Thoracic aorta endothelial cell (primary cell): ENCODE data around the gene ZNF32. TPM values are rescaled to one million over a fixed set of nuclear protein-coding genes. Genes with fewer than 3 reads are reported as not detected.

Experiments
- total RNA-seq: library from RNA; depleted of rRNA; stranded (reverse); fragments of >200 nt; gene quantifications from 2 replicates; pipeline ENCODE4 v1.2.3, GENCODE V29; 2012

Gene ZNF32
- total RNA-seq = 10.5 and 15.0 TPM in 2 replicates

DNA sequence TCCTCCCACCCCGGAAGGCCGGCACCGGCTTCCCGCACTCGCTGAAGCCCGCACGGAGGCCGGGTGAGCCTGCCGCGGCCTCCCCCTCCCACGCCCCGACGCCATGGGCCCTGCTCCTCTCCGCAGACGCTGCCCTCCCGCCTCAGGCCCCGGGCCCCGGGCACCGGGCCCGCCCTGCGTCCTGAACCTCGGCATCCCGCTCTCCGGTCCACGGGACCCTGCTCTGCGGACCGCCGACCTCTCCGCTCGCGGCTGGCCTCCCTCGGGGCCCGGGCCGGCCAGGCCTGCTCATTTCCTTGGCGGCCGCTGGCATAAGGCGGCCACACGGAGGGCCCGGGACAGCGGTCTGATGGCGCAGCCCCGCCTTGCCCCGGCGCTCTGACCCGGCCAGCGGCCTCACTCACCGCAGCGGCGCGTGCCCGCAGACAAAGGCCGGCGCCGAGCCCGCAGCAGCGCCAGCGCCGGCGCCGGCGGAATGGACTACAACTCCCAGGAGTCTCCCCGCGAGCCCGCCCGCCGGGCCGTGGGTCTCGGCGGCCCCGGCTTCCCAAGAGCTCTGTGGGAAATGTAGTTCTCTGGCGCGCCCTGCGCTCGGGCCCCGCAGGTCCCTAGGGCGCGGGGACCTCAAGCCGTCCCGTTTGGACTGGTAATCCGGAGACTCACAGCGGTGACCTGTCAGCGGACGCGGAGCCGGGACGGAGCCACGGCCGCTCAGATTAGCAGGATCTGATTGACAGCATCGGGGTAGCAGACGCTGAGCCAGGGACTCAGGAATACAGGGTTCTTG, at the start of gene ZNF32:
ZNF32 (minus strand) TSS at position 484 of the 787 bp plus-strand sequence. CDS start 2,748 bp downstream, outside the sequence.

GRCh38 chr10:43606323-43607198, 42.1 kb downstream of the ZNF32 start, which contains the start of gene ZNF485:
ZNF485 (plus strand) TSS chr10:43606438; CDS start chr10:43607051, 613 bp downstream.

Other genes starting within 250 kb of the ZNF32 start
- 231 and 263 TPM in 2 replicates for gene HNRNPF, start 239.7 kb downstream of the ZNF32 start, total RNA-seq
- 1.9 and 2.7 TPM in 2 replicates for gene ZNF487, start 211.8 kb downstream of the ZNF32 start, total RNA-seq
- 0.66 and 0.72 TPM in 2 replicates for gene ZNF239, start 74.3 kb downstream of the ZNF32 start, total RNA-seq
- 2.4 and 3.3 TPM in 2 replicates for gene ZNF485, start 42.4 kb downstream of the ZNF32 start, total RNA-seq